HG03558 (cell line): ENCODE data around the gene SNTB2.
"Not testable (repeated sequence)": the region's sequence is repeated elsewhere in the genome, so short reads cannot be mapped to it uniquely, and the experiment has no call there.

Experiments
- ATAC-seq: cut with Tn5 transposase; IDR thresholded peaks from one replicate; pipeline ENCODE4 v1.9.1; 2021; ENCODE audit warnings: moderate number of reproducible peaks; ENCODE audit not compliant: unreplicated experiment; ENCODE audit errors: extremely low read depth

SNTB2 gene

GRCh38 chr16:69186642-69187445 is at the start of gene SNTB2:
Gene SNTB2, plus strand, starts transcription at chr16:69187164. Its CDS starts 3 bp downstream, at chr16:69187167.
- ATAC-seq, result peak; percentile 77

- no peak for ATAC-seq
Observed at GRCh38 chr16:69138608-69139007, 48.4 kb upstream of the SNTB2 start.

- ATAC-seq, result not testable (repeated sequence)
Observed at GRCh38 chr16:69139464-69139863, 47.5 kb upstream of the SNTB2 start.

GRCh38 chr16:69141014-69141413 is 46.0 kb upstream of the SNTB2 start:
- no peak for ATAC-seq

GRCh38 chr16:69141936-69142335 is 45.0 kb upstream of the SNTB2 start:
- no peak for ATAC-seq

- ATAC-seq, result no peak
Observed at GRCh38 chr16:69143116-69143515, 43.8 kb upstream of the SNTB2 start.

- ATAC-seq, result no peak
Observed at GRCh38 chr16:69145658-69146057, 41.3 kb upstream of the SNTB2 start.

- not testable (repeated sequence) for ATAC-seq
Observed at GRCh38 chr16:69149621-69150020, 37.3 kb upstream of the SNTB2 start.

- ATAC-seq, result no peak
Observed at GRCh38 chr16:69150146-69150865, 36.7 kb upstream of the SNTB2 start.

GRCh38 chr16:69157196-69157595 is 29.8 kb upstream of the SNTB2 start:
- ATAC-seq, result no peak

GRCh38 chr16:69160192-69160591 is 26.8 kb upstream of the SNTB2 start:
- ATAC-seq, result no peak

GRCh38 chr16:69165584-69165983 is 21.4 kb upstream of the SNTB2 start:
- ATAC-seq, result no peak

- no peak for ATAC-seq
Observed at GRCh38 chr16:69166221-69166833, 20.6 kb upstream of the SNTB2 start.

GRCh38 chr16:69166946-69167930 is 19.7 kb upstream of the SNTB2 start:
- ATAC-seq, result no peak

- ATAC-seq, result no peak
Observed at GRCh38 chr16:69169051-69169450, 17.9 kb upstream of the SNTB2 start.

GRCh38 chr16:69169607-69170352 is 17.2 kb upstream of the SNTB2 start:
- ATAC-seq, result no peak

- ATAC-seq, result no peak
Observed at GRCh38 chr16:69171325-69172084, 15.5 kb upstream of the SNTB2 start.

GRCh38 chr16:69176033-69176800 is 10.7 kb upstream of the SNTB2 start:
- no peak for ATAC-seq
